Measurements from ENCODE around the gene ATP8B4. TPM values are rescaled to one million over a fixed set of nuclear protein-coding genes. Genes with fewer than 3 reads are reported as not detected.

Gene ATP8B4
- total RNA-seq, 6 experiments from 2014 or later: 4.5 to 10.1 (median 6.7) TPM

GRCh38 chr15:49814709-49815108 is 304.3 kb downstream of the ATP8B4 start:
- TF ChIP-seq CTCF (IDR thresholded peaks at IDR 0.05) (no peak), POLR2A (IDR thresholded peaks at IDR 0.05) (no peak)
- 43% methylated on average over 1 of the region's 1 CpG for WGBS (ENCODE audit: insufficient coverage, low coverage, low lambda C conversion rate, missing lambda C conversion rate)

GRCh38 chr15:49813625-49814024 is 305.4 kb downstream of the ATP8B4 start:
- Histone ChIP-seq H3K27me3 (no peaks in the 10 kb centered on the region), H3K27ac (no peak overlapping the region), H3K4me1 (no peaks in the 10 kb centered on the region), H3K4me3 (no peak overlapping the region), H3K36me3 (no peaks in the 10 kb centered on the region), H3K9me3 (no peaks in the 10 kb centered on the region)
- TF ChIP-seq POLR2A (IDR thresholded peaks at IDR 0.05): no peak
- TF ChIP-seq CTCF (IDR thresholded peaks at IDR 0.05): no peak
- DNase-seq: no peak
- intact Hi-C loops (cut with DNase I): no loop called here
- no peak for ATAC-seq

More at GRCh38 chr15:49814709-49815108, 304.3 kb downstream of the ATP8B4 start:
- Histone ChIP-seq H3K4me3 (no peak overlapping the region), H3K9me3 (no peaks in the 10 kb centered on the region), H3K4me1 (no peaks in the 10 kb centered on the region), H3K36me3 (no peaks in the 10 kb centered on the region), H3K27ac (no peak overlapping the region), H3K27me3 (no peaks in the 10 kb centered on the region)
- DNase-seq (no peak), ATAC-seq (no peak)
- intact Hi-C loops (cut with DNase I): no loop called here

GRCh38 chr15:49810720-49811119 is 308.3 kb downstream of the ATP8B4 start:
- intact Hi-C loops (cut with DNase I): no loop called here
- H3K4me3 ChIP-seq: no peak overlapping the region
- H3K9me3 ChIP-seq: no peaks in the 10 kb centered on the region
- no peaks in the 10 kb centered on the region for H3K4me1 ChIP-seq
- DNase-seq (no peak), ATAC-seq (no peak)
- TF ChIP-seq POLR2A (IDR thresholded peaks at IDR 0.05) (no peak), CTCF (IDR thresholded peaks at IDR 0.05) (no peak)
- H3K27ac ChIP-seq: no peak overlapping the region
- no peaks in the 10 kb centered on the region for H3K27me3 ChIP-seq
- H3K36me3 ChIP-seq: no peaks in the 10 kb centered on the region

- WGBS (ENCODE audit: insufficient coverage, low coverage, low lambda C conversion rate, missing lambda C conversion rate): 60% methylated on average over 1 of the region's 2 CpGs
- Histone ChIP-seq H3K4me3 (no peak overlapping the region), H3K36me3 (no peaks in the 10 kb centered on the region), H3K9me3 (no peaks in the 10 kb centered on the region), H3K27ac (no peak overlapping the region), H3K4me1 (no peaks in the 10 kb centered on the region), H3K27me3 (no peaks in the 10 kb centered on the region)
- intact Hi-C loops (cut with DNase I): no loop called here
- no peak for TF ChIP-seq CTCF (IDR thresholded peaks at IDR 0.05)
- no peak for TF ChIP-seq POLR2A (IDR thresholded peaks at IDR 0.05)
- DNase-seq: no peak
- peak in 3 of 4 donors; percentile 35 to 62 (median 59) for ATAC-seq
These were observed 309.0 kb downstream of the ATP8B4 start for GRCh38 chr15:49809894-49810609.

- WGBS (ENCODE audit: insufficient coverage, low coverage, low lambda C conversion rate, missing lambda C conversion rate): 18% methylated on average over 1 of the region's 1 CpG
- H3K9me3 ChIP-seq: no peaks in the 10 kb centered on the region
- ATAC-seq (no peak), DNase-seq (no peak)
- no peaks in the 10 kb centered on the region for H3K4me1 ChIP-seq
- no peak for TF ChIP-seq CTCF (IDR thresholded peaks at IDR 0.05)
- TF ChIP-seq POLR2A (IDR thresholded peaks at IDR 0.05): no peak
- H3K36me3 ChIP-seq: no peaks in the 10 kb centered on the region
- no peaks in the 10 kb centered on the region for H3K27me3 ChIP-seq
- no peak overlapping the region for H3K27ac ChIP-seq
- intact Hi-C loops (cut with DNase I): no loop called here
- no peak overlapping the region for H3K4me3 ChIP-seq
These were observed 310.7 kb downstream of the ATP8B4 start for GRCh38 chr15:49808341-49808740.

All from right lobe of liver (tissue), 6 donors.